Measurements from ENCODE around the gene USP21.

USP21 gene

GRCh38 chr1:161172349-161172748 lies 13.0 kb downstream of the USP21 start:
- no peak for DNase-seq (ENCODE audit: low read depth)

DNA sequence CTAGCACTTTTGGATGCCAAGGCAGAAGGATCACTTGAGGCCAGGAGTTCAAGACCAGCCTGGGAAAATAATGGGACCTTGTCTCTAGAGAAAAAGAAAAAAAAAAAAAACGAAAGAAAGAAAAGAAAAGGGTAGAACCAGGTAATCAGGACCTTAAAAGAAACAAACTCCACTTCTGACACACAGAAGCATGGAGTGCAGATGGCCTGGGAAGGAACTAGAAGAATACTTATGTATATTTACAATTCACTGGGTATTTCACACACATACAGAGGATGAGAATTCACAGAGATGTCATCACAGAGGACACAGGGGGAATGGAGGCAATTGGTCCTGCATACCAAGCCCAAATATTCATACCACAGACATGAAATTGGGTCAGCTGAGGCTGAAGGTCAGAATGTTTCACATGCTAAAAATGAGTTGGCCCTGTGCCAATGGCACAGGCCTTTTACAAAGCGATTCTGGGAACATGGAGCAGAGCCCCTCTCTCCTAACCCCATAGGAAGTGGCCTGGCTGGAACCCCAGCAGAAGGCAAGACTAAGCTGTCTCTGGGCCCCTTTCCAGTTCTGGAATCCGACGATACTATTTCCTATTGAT lies 13.6 kb downstream of the USP21 start:
- peak; percentile 94 for DNase-seq (ENCODE audit: low read depth)

DNA sequence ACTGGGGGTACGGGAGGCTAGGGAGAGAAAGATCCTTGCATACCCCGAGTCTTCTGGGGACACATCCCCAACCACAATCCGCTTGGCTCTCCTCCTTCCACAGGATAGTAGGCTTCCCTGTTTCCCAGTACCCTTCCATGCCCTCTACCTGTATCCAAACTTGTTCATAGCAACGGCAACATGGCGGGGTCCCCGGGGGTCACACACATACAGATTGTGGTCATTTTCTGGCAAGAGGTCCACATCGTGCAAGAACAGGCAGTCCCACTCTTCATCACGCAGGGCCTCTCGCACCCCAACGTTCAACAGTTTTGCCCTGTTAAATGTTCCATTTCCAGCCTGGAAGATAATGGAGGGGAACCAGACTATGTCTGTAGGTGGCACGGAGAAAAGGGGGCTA lies 14.4 kb downstream of the USP21 start:
- DNase-seq (ENCODE audit: low read depth) = no peak

DNA sequence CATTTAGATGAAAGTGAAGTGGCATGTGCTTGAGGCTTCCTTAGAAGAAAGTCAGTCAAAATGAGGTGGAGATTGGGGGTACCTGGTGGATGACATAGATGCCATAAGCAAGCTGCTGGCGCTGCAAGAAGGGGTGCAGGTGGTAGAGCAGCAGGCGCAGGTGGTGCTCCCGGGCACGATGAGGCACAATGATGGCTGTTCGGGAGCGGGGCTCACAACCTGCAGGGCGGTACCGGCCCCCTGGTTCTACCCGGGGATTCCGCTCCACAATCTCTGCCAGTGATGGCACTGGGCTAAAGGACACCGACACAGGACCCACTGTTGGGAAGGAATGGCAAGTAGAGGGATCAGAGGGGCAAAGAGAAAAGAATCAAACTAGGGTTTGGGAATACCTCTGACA lies 15.6 kb downstream of the USP21 start:
- no peak for DNase-seq (ENCODE audit: low read depth)

DNA sequence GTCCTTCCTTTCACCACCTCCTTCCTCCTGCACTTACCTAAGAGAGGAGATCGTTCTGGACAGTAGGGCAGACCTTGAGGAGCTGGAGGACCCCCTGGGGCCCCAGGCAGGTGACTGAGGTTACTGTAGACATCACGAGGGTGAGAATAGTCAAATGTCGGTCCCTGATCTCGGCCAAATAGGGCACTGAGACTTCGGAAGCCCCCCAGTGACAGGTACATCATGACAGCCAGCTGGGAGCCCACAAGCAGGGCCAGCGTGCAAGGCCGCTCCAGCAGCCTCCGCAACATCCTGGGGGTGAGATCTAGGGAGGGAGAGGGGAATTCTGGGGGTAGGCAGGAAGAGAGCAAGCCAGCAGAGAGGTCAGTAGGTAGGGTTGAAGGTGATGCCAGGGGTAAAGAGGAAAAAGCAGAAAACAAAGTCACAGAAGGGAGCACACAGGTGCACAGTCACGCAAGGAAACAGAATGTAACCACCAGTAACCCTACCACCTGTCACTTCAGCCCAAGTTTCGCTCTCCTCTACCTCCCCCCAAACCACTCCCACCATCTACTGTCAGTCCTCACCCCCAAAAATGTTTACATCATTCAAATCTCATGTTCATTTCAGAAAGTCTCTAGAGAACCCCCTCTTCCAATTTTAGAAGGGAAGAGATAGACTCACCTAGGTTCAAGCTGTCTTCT lies 16.6 kb downstream of the USP21 start:
- no peak for DNase-seq (ENCODE audit: low read depth)

DNA sequence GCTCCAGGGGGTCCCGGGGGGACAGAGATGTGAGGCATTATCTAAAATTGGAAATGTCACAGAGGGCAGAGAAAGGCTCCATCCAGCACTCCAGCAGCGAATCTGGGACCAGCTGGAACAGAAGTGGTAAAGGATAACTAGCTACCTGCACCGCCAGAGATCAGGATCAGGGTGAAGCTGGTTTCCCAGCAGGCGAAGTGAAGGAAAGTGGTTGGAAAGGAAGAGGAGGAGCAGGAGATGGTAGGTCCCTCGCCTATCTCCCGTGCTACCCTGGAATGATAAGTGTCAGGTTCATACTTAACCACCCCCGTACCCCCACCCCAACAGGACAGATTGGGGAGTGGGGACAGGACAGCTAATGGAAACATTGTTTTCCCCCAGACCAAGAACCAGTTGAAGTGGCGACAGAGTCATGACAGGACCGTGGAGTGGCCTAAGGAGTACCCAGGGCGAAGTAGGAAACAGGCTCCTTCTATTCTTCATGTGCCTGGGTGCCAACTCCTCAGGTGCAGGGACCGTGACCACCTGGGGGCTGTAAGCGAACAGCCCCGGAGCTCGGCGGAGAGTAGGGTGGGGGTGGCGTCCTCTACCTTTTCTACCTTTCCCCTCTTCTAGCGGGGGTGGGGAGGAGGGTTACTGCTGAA lies 17.3 kb downstream of the USP21 start:
- no peak for DNase-seq (ENCODE audit: low read depth)

- DNase-seq (ENCODE audit: low read depth) = peak; percentile 75
These were observed 18.0 kb downstream of the USP21 start, which contains the start of gene B4GALT3 for GRCh38 chr1:161177112-161177935. Gene B4GALT3, minus strand, starts transcription at chr1:161177507. Its CDS starts 1,447 bp downstream, at chr1:161176060.

DNA sequence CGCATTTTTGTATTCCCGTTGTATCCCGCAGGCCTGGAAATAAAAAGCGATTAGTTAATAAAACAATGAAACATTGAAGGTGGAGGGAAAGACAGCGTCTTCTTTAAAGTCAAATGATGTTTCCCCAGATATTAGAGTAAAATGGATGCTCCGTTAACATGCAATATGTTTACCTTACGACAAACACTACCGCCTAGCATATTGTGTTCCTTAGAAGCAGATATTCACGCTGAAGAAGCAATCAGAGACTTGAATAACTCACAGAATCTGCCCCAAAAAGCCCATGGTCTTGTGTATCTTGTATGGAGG lies 18.6 kb downstream of the USP21 start:
- no peak for DNase-seq (ENCODE audit: low read depth)

DNA sequence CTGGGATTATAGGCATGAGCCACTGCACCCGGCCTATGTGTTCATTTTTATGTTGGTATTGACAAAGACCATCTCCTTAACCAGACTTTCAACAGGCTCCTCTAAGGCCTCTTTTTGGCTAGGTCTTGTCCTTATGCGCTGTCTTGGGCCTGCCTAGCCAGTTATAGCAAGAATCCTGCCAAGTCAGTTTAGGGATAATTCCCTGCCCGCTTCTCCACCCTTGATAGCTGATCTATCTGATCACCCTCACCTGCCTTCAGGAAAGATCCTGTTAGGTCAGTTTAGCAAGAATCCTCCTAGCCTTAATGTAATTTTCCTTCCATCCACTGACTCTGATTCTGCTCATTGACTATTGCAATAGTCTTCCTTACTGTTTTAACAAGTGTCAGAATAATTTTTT lies 20.4 kb downstream of the USP21 start:
- DNase-seq (ENCODE audit: low read depth) = no peak

GRCh38 chr1:161180639-161181038 lies 21.3 kb downstream of the USP21 start:
- no peak for DNase-seq (ENCODE audit: low read depth)

DNA sequence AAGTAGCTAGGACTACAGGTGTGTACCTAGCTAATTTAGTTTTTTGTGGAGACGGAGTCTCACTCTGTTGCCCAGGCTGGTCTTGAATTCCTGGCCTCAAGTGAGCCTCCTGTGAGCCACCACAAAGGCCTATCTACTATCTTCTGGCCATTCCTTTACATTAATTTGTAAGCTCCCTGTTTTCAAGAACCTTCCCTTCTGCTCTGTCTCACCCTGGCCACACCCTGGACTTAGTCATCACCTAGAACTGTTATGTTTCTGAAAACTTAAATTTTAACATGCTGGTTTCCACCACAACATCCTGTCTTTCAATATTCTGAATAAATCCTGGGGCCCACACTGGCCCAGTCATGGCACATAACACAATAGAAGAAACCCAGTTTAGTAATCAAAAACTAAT lies 22.9 kb downstream of the USP21 start:
- DNase-seq (ENCODE audit: low read depth) = peak; percentile 68

DNA sequence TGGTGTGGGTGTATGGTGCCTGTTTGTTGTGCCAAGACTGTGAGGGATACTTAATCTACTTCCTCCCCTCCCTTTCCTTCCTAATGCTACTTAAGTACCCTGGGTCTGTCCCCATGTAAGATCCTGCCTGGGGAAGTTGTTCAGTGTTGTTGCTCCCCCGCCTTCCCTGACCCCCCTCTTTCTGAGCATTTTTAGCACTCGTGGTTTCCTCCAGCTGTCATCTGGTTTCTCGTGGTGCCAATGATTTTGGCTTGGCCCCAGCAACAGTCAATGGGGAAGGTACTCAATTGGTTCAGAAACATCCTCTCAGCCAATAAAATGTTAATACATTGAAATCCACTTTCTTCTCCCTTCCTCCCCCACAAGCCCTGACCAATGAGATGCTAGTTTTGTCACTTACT lies 26.0 kb downstream of the USP21 start:
- peak; percentile 89 for DNase-seq (ENCODE audit: low read depth)

- no peak for DNase-seq (ENCODE audit: low read depth)
These were observed 26.5 kb downstream of the USP21 start for GRCh38 chr1:161185732-161186311.

GRCh38 chr1:161187311-161187710 lies 28.0 kb downstream of the USP21 start:
- DNase-seq (ENCODE audit: low read depth) = peak; percentile 32

- no peak for DNase-seq (ENCODE audit: low read depth)
These were observed 29.1 kb downstream of the USP21 start for GRCh38 chr1:161188381-161188780.

GRCh38 chr1:161189036-161189435 lies 29.7 kb downstream of the USP21 start:
- DNase-seq (ENCODE audit: low read depth) = peak; percentile 45

- no peak for DNase-seq (ENCODE audit: low read depth)
These were observed 31.7 kb downstream of the USP21 start for GRCh38 chr1:161190962-161191521.

DNA sequence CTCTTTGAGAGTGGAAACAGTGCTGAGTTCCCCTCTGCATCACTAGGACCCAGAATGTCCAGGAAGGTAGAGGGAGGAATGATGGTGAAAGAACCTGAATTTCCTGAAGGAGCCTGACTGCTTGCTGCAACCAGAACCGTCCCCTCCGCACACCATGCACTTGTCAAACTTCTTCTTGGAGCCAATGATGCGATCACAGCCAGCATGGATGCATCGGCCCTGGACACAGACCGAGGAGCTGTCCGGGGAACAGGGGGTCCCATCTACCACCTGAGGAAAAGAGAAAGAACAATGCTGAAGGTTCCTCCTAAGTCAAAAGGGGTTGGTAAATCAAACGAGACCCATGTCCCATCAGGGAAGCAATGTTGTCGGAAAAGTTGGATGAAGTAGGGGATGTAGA lies 32.7 kb downstream of the USP21 start:
- DNase-seq (ENCODE audit: low read depth) = no peak

GRCh38 chr1:161192476-161193465 lies 33.5 kb downstream of the USP21 start:
- peak; percentile 73 for DNase-seq (ENCODE audit: low read depth)

- no peak for DNase-seq (ENCODE audit: low read depth)
These were observed 34.4 kb downstream of the USP21 start for GRCh38 chr1:161193561-161194235.
